PFSK-1 (cell line): ENCODE data around the gene ERBB4.

Experiments used
- POLR2AphosphoS5 ChIP-seq: IDR thresholded peaks from 2 replicates; pipeline ENCODE4 v1.6.1; 2012; ENCODE audit warnings: low read depth, mild to moderate bottlenecking, control low read depth, low read length, moderate library complexity
- TAF1 ChIP-seq: IDR thresholded peaks from 2 replicates; pipeline ENCODE4 v1.6.1; 2012; ENCODE audit warnings: low read length, control low read depth, borderline replicate concordance; ENCODE audit not compliant: insufficient read depth
- TF ChIP-seq, protein P1 (sequence below), 2 experiments: IDR thresholded peaks; 2 replicates each; pipeline versions ENCODE4 v1.6.1 to v1.8.0; 2011 to 2012; ENCODE audit warnings: low read depth in 2 of 2, low read length in 2 of 2, control low read depth in 1 of 2, inconsistent platforms in 1 of 2, mild to moderate bottlenecking in 1 of 2, moderate library complexity in 1 of 2; ENCODE audit not compliant: insufficient read depth in 1 of 2

GRCh38 chr2:211620986-211621385 is 917.6 kb downstream of the ERBB4 start:
- TF ChIP-seq POLR2AphosphoS5 (no peak), TAF1 (no peak)
- TF ChIP-seq, protein P1, sequence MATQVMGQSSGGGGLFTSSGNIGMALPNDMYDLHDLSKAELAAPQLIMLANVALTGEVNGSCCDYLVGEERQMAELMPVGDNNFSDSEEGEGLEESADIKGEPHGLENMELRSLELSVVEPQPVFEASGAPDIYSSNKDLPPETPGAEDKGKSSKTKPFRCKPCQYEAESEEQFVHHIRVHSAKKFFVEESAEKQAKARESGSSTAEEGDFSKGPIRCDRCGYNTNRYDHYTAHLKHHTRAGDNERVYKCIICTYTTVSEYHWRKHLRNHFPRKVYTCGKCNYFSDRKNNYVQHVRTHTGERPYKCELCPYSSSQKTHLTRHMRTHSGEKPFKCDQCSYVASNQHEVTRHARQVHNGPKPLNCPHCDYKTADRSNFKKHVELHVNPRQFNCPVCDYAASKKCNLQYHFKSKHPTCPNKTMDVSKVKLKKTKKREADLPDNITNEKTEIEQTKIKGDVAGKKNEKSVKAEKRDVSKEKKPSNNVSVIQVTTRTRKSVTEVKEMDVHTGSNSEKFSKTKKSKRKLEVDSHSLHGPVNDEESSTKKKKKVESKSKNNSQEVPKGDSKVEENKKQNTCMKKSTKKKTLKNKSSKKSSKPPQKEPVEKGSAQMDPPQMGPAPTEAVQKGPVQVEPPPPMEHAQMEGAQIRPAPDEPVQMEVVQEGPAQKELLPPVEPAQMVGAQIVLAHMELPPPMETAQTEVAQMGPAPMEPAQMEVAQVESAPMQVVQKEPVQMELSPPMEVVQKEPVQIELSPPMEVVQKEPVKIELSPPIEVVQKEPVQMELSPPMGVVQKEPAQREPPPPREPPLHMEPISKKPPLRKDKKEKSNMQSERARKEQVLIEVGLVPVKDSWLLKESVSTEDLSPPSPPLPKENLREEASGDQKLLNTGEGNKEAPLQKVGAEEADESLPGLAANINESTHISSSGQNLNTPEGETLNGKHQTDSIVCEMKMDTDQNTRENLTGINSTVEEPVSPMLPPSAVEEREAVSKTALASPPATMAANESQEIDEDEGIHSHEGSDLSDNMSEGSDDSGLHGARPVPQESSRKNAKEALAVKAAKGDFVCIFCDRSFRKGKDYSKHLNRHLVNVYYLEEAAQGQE (IDR thresholded peaks at IDR 0.05; ENCODE audit: insufficient read depth in 1 of 2, low read depth in 2 of 2, low read length in 2 of 2), result no peak
